ENCODE measurements around the gene GCKR. TPM values are rescaled to one million over a fixed set of nuclear protein-coding genes. Genes with fewer than 3 reads are reported as not detected.

The GCKR gene
- total and polyA plus RNA-seq, 2 of the 13 experiments (the other 11 are each of a cell fraction or from before 2014, with no cell fraction given), result 15.2 to 48.3 TPM

DNA sequence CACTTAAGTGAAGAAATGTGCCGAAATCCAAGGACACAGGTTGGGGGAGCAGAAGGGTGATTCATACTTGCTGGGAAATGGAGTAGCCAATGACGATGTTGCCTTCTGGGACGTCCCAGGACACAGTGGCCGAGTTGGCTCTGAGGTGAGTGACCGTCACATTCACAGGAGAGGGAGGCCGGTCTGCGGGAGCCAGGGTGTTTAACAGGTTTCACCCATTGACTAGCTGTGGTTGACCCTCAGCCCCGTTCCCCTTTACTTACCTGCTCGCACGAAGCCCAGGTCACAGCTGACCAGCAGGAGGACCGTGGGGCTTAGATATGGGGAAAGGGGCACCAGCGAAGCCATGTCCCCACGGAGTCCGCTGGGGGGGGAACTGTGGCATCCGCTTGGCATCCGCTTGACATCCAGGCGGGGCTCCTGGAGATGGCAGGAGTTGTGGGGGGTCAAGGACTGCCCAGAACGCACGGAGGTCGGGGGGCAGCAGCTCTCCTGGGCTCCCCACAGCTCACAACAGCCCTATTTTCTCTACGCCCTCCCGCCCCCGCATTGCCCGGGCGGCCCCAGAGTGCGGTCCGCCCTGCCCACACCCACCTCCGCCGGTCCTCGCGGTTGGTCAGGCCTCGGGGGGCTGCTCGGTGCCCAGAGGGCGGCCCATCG lies 2.2 kb upstream of the GCKR start (continued):
- TF ChIP-seq KMT2A (CRISPR knock-in tag; IDR thresholded peaks at IDR 0.05) (0 out of 2 replicates have a peak, but pooled peaks have one; percentile 18), STAG1 (CRISPR knock-in tag; IDR thresholded peaks at IDR 0.05) (peak; percentile 8; the same call in 1 of the 2 replicates), BRCA1 (CRISPR knock-in tag; IDR thresholded peaks at IDR 0.05) (no peak), TBX2 (CRISPR knock-in tag; IDR thresholded peaks at IDR 0.05; ENCODE audit: borderline replicate concordance) (peak; percentile 19; the same call in 1 of the 2 replicates), CBX1 (IDR thresholded peaks at IDR 0.05; ENCODE audit: low read depth) (peak; percentile 17), ZNF879 (CRISPR knock-in tag; IDR thresholded peaks at IDR 0.05) (no peak), RXRB (CRISPR knock-in tag; IDR thresholded peaks at IDR 0.05; ENCODE audit: borderline replicate concordance) (peak; percentile 35; the same call in 1 of the 2 replicates), FOSL2 (CRISPR knock-in tag; IDR thresholded peaks at IDR 0.05) (peak; percentile 98), TAF1 (CRISPR knock-in tag; IDR thresholded peaks at IDR 0.05) (peak; percentile 21; the same call in 1 of the 2 replicates), BRD4 (CRISPR knock-in tag; IDR thresholded peaks at IDR 0.05) (no peak), RBM39 (IDR thresholded peaks at IDR 0.05; ENCODE audit: low read depth, low read length, poor library complexity, severe bottlenecking) (peak; percentile 60), AGO2 (optimal IDR thresholded peaks at IDR 0.05; ENCODE audit: low read depth, low read length) (peak; percentile 20), CHD4 (IDR thresholded peaks at IDR 0.05; ENCODE audit: borderline replicate concordance, low read length) (no peak), ZNF335 (CRISPR knock-in tag; IDR thresholded peaks at IDR 0.05) (0 out of 2 replicates have a peak, but pooled peaks have one; percentile 33), PITX1 (CRISPR knock-in tag; IDR thresholded peaks at IDR 0.05) (no peak), DNMT3B (CRISPR knock-in tag; conservative IDR thresholded peaks at IDR 0.05) (peak; percentile 95), NAIF1 (CRISPR knock-in tag; IDR thresholded peaks at IDR 0.05; ENCODE audit: borderline replicate concordance) (no peak), ZNF776 (CRISPR knock-in tag; IDR thresholded peaks at IDR 0.05) (peak; percentile 79; the same call in 1 of the 2 replicates), FOSL1 (CRISPR knock-in tag; IDR thresholded peaks at IDR 0.05; ENCODE audit: borderline replicate concordance) (peak; percentile 57; the same call in 1 of the 2 replicates), PHF21A (CRISPR knock-in tag; IDR thresholded peaks at IDR 0.05) (peak; percentile 64; the same call in 1 of the 2 replicates), ZNF749 (CRISPR knock-in tag; IDR thresholded peaks at IDR 0.05; ENCODE audit: borderline replicate concordance) (no peak; the same call in 1 of the 2 replicates), ZNF83 (CRISPR knock-in tag; IDR thresholded peaks at IDR 0.05; ENCODE audit: borderline replicate concordance) (no peak)
- TF ChIP-seq, protein P1, sequence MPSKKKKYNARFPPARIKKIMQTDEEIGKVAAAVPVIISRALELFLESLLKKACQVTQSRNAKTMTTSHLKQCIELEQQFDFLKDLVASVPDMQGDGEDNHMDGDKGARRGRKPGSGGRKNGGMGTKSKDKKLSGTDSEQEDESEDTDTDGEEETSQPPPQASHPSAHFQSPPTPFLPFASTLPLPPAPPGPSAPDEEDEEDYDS (CRISPR knock-in tag; IDR thresholded peaks at IDR 0.05), result no peak
- TF ChIP-seq, protein P2, sequence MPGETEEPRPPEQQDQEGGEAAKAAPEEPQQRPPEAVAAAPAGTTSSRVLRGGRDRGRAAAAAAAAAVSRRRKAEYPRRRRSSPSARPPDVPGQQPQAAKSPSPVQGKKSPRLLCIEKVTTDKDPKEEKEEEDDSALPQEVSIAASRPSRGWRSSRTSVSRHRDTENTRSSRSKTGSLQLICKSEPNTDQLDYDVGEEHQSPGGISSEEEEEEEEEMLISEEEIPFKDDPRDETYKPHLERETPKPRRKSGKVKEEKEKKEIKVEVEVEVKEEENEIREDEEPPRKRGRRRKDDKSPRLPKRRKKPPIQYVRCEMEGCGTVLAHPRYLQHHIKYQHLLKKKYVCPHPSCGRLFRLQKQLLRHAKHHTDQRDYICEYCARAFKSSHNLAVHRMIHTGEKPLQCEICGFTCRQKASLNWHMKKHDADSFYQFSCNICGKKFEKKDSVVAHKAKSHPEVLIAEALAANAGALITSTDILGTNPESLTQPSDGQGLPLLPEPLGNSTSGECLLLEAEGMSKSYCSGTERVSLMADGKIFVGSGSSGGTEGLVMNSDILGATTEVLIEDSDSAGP (CRISPR knock-in tag; IDR thresholded peaks at IDR 0.05; ENCODE audit: borderline replicate concordance), result peak; percentile 14; the same call in 1 of the 2 replicates
- TF ChIP-seq, protein P3, sequence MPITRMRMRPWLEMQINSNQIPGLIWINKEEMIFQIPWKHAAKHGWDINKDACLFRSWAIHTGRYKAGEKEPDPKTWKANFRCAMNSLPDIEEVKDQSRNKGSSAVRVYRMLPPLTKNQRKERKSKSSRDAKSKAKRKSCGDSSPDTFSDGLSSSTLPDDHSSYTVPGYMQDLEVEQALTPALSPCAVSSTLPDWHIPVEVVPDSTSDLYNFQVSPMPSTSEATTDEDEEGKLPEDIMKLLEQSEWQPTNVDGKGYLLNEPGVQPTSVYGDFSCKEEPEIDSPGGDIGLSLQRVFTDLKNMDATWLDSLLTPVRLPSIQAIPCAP (CRISPR knock-in tag; IDR thresholded peaks at IDR 0.05; ENCODE audit: low read depth), result no peak
- TF ChIP-seq, protein P4, sequence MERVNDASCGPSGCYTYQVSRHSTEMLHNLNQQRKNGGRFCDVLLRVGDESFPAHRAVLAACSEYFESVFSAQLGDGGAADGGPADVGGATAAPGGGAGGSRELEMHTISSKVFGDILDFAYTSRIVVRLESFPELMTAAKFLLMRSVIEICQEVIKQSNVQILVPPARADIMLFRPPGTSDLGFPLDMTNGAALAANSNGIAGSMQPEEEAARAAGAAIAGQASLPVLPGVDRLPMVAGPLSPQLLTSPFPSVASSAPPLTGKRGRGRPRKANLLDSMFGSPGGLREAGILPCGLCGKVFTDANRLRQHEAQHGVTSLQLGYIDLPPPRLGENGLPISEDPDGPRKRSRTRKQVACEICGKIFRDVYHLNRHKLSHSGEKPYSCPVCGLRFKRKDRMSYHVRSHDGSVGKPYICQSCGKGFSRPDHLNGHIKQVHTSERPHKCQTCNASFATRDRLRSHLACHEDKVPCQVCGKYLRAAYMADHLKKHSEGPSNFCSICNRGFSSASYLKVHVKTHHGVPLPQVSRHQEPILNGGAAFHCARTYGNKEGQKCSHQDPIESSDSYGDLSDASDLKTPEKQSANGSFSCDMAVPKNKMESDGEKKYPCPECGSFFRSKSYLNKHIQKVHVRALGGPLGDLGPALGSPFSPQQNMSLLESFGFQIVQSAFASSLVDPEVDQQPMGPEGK (CRISPR knock-in tag; IDR thresholded peaks at IDR 0.05), result peak; percentile 73

Data from HepG2 (cell line).